GM19455 (cell line): Measurements from ENCODE around the gene IL17A.
A peak's percentile ranks its signal among the peaks of the same experiment; 100 is the strongest.

Source experiments
- ATAC-seq: cut with Tn5 transposase; IDR thresholded peaks from one replicate; pipeline ENCODE4 v1.9.1; 2021; ENCODE audit not compliant: unreplicated experiment

The IL17A gene

DNA sequence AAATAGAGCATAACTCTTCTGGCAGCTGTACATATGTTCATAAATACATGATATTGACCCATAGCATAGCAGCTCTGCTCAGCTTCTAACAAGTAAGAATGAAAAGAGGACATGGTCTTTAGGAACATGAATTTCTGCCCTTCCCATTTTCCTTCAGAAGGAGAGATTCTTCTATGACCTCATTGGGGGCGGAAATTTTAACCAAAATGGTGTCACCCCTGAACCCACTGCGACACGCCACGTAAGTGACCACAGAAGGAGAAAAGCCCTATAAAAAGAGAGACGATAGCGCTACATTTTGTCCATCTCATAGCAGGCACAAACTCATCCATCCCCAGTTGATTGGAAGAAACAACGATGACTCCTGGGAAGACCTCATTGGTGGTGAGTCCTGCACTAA is at the start of gene IL17A:
Gene IL17A, plus strand, starts transcription at position 301 of the 400 bp plus-strand sequence. Its CDS starts 57 bp downstream, at position 358.
- peak; percentile 16 for ATAC-seq

DNA sequence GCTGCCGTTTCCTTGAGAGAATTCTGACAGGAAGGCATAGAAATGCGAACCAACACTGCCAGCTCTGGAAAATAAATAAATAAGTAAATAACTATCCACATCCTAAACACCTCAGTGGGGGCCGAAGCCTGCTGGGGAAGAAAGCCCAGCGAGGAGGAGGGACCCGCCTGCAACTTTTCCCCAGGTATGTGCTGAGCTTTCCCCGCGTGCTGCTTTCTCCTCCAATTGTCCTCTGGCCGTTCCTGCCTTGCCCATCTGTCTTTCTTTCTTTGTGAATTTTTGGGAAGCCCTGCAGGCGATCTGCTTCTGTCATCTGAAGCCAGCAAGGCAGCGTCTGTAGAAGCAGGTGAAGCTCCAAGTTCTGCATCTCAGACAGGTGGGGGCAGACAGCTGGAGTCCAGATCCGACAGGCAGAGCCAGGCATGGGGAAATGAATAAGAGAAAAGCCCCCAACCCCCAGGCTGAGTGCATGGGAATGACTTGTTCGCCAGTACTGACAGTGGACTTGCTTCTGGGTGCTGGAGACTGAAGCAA is 49.2 kb upstream of the IL17A start:
- no peak for ATAC-seq

DNA sequence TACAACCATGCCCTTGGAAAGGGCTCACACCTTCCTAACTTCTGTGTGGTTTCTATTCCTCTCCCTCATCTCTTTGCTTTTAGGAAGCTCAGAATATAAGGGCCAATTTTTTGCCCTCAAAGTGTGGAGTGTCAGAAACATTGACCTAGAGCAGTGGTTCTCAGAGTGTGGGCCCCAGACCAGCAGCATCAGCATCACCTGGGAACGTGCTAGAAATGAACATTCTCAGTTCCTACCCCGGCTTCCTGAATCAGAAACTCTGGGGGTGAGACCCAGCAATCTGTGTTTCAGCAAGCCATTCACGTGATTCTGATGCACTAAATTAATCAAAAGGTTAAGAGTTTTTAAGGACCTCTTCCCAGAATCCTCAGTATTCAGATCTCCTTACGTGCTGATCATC is 47.9 kb upstream of the IL17A start:
- ATAC-seq: no peak

DNA sequence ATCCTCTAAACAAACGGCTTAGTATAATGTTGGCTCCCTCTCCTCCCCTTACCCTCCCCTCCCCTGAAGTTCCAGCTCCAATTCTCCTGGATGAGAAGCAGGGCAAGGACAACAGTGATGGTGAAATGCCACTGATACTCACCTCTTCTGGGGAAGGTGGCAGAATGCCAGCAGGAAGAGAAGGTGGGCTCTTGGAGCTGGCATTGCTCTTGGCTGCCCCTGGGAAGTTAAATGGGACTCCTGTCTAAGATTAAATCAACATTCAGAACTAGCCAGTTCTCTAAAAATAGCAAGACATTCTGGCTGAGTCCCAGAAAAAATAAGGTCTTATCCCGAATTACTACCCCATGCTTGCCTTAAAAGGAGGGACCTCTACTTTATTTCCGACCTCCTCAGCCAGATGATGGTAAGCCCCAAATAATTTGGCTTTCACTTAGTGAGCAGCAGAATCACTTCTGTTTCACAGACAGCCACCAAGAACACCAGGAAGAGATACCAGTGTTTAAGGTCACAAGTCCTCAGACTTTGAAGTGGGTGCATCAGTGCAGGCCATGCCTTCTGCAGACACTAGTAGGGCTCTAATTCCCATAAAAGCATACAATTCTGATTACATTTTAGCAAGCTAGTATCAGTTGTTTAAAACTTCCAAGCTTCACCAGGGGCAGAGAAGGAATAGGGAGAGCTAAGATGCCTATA is 46.0 kb upstream of the IL17A start:
- no peak for ATAC-seq

DNA sequence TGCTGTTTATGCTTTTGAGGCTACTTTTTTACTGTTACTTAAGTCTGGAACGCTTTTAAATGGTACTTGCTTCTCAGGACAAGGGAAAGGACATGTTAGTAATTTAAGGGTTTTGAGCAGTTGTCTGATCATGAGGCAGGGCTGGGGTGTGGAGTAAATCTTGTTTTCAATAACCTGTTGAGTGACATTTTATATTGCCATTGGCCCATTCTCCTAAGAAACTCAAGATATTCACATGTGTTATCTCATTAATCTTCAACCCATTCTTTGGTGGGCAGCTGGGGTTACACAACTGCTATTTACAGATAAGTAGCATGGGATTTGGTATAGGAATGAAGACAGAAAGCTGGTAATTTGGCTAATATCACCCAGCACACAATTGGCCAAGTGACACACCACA is 44.6 kb upstream of the IL17A start:
- no peak for ATAC-seq

DNA sequence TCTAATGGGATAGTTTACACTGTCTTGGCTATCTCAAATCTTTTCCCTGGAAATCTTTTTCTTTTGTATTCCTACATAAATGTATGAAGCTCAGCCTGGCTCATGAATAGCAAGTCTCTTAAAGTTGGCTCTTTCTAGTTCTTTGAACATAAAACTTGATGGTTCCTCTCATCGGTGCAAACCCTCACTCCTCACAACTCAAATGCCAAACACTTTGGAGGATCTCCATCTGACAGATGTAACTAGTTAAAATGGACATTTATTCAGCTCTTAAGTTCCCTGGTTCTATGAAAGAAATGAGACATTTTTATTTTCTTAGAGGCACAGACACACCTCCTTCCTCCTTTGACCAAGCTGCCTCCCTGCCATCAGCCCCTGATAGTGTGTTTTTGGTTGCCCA is 43.6 kb upstream of the IL17A start:
- ATAC-seq: no peak

DNA sequence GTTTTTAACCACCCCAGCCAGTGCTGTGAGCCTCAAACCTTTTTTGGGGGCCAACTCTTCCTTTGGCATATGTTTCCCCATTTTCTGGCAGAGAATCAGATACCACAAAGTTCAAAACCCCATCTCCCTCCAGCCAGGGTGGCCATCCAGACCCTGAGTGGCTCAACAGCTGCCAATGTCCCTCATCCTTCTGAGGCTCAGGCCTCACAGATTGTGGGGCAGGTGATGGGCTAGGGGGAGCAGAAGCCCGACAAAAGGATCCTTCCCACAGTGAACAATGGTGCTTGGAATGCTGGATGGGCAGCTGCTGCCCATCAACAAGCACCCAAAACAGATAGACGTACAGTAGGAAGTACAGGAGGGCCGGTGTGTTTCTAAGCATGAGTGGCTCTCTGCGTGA is 42.6 kb upstream of the IL17A start:
- no peak for ATAC-seq

DNA sequence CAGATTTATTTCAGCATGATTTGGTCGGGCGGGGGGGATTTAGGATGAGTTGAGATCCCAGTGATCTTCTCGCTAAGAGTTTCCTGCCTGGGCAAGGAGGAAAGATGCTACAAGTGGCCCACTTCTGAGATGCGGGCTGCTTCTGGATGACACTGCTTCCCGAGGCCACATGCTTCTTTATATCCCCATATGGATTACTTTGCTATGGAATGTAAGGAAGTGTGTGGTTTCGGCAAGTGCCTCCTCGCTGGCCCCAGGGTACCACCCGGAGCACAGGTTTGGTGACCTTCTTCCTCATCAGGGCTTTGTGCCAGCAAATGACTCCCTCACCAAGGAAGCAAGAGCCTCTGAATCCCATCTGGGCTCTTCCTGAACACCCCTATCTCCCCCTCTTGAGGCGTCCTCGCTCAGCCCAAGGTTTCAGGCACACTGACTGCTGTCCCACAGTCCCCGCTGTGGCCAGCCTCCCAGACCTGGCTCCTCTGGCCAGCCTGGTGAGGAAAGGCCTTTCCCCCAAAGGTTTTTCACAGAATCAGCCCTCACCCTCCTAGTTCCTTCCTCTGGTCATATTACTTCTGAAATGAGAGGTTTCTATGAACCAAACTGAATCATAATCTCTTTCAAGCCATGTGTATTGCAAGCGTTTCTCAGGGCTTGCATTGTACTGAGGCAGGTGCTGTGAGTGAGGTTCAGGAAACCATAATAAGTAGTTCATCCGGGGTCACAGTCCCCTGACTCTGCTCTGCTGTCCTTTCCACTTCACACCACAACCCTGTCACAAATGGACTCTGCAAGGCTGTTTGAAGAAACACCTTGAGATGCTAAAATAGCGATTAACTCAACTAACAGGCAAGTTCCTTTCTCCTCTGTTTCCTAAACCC is 41.7 kb upstream of the IL17A start:
- ATAC-seq: peak; percentile 67

DNA sequence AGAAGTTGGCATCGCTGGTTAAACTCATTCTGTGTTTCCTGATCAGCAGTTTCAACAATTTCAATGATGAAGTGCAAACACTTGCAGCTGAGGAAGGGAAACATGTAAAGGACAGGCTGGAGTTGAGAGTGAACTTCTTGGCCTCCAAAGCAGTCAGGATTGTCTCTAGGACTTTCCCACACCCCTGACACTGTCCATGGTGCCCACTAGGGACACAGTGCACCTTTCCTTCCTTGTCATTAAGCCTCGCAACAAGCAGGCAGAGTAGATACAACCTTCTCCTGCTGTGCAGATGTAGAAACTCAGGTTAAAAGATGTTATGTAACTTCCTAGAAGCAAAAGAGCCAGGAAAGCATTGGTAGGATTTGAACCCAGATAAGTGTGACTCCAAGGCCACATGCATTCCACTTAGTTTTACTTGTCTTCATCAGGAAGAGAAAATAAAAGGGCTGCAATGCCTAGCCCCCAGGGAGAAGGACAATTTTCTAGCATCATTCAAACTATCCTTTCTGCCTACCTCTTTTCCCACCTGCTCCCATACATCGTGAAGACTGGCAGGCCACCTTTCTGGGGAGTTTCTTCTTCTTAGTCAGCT is 39.2 kb upstream of the IL17A start:
- ATAC-seq: no peak

DNA sequence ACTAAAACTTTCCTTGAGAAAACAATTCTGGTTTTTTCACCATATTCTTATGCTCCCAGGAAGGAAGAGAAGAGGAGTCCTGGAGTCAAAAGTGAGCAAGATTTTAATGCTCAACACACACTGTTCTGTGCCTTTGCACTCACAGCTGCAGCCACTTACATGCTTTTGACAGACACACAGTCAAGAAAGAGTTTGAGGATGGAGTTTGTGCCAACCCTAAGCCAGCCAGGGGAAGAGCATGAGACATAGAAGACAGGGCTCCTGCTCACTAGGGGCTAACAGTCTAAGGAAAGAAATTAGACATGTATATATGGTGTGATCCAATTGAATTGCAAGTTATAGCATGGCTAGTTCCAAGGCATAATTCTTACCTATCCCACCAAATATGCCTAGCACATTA is 37.1 kb upstream of the IL17A start:
- no peak for ATAC-seq

DNA sequence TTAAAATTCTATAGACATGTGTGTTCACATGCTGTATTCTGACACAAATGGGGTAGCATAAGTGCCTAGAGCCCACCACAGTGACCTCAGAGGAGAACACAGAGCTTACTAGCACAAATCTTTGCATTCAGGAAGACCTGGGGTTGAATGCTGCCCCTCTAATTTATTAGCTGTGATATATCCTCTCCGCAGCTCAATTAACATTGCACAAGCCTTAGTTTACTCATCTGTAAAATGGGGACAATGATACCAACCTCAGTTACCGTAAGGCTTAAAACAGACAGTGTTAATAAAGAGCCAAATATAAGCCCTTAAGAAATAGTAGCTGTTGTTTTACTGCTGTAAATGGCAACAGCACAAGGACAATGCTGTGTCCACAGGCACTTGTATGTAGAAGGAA is 36.2 kb upstream of the IL17A start:
- ATAC-seq: no peak

DNA sequence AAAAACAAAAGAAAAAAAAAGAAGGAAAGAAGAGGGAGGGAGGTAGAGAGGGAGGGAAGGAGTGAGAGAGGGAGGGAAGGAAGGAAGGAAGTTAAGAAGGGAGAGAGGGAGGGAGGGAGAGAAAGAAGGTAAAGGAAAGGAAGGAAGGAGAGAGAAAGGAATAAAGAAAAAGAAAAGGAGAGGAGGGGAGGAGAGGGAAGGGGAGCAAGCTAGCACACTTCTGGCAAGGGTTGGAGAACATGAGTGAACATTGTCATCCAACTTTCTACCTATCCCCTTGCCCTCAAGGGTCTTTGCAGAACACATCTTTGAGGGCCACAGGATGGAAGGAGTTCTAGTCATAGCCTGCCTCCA is 34.1 kb upstream of the IL17A start:
- no peak for ATAC-seq

DNA sequence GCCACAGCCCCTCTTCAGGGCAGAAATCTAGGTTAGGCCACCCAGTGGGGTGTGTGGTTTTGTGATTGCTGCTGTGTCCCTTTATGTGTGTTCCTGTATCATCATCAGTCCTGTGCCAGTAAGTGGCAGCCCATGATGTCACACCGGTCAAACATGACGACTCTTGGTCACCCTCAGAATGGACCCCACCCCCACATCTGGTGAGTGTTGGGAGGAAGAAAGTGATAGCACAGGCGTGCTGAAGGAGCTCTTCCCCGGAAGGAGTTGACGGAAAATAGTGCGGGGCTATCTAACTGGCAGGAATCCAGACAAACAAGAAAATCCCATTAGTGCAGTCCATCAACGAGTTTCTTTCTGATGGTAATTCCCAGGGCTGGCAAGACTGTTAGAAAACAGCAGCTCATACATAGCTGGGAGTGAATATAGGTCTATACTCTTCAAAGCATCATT is 33.4 kb upstream of the IL17A start:
- no peak for ATAC-seq

DNA sequence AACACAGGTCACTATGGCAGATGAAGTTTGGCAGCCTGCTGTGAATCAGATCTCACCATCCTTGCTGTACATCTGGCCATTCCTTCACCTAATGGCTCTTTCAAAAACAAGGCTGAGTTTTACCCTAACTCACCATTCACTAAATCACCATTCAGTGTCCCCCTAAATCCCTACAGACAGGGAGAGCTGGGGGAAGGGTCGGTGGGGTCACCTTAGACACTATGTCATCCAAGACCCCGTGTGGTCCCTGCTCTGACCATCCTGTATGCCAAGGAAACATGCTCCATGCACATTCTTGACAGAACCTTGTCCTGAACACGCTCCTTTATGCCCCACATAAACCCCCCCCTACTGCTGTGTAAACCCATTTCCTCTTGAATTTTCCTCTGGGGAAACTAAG is 31.8 kb upstream of the IL17A start:
- no peak for ATAC-seq

DNA sequence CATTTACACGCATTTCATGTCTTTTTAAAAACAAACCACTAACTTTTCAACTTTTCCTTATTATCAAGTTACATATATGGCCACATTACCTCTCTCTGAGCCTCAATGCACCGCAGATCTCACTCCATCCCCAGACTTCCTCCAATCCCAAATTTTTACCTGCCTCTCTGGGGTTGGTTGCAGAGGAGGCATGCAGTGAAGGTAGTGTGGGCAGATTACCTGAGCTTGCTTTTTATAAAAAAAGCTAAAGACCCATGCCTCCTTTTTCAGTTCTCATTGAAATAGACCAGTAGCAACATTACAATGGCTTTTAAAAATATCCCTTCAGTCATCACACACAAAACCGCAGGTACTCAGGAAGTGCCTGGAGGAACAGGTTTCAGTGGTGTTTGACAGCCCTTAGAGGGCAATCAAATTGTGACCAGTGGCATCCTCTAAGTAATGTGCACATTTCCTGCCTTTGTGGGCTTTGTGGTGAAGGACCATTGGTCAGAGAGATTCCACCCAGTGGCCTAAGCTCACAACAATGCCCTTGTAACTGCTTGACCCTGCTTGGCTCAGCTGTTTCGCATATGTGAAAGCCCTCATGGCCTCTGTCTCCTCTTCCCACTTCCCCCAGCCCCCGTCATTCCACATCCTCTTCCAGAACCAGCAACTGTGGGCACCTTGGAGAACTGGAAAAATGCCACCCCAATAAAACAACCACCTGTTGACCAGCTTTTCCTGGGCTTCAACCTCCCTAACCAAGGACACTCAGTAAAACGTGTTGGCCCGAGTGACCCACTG is 30.2 kb upstream of the IL17A start:
- ATAC-seq: peak; percentile 90

DNA sequence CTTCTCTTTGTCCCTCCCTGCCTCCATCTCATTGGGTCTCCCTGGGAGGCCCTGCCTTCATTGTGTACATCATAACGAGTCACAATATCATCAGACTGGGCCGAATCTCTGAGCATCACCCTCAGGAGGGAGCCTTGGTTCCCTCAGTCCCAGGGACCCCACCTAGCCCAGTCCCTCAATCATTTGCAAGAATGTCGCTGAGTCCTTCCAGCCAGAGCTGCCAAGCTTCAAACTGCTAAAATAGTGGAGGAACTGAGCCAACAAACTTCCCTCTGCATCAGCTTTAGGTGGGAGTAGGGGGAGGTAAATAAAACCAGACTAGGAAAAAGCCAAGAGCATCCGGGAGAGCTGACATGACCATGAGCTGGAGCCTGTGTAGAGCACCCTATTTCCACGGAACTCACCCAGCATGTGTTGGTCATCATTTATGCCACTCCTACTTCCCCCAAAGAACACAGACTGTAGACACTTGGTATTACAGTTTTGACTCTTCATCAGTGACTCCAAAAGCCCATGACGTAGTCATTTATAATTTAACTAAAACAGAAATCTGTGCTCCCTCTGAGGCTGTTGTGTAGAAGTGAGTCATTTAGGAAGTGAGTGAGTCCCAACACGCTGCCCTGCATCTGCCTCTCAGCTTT is 28.8 kb upstream of the IL17A start:
- peak; percentile 43 for ATAC-seq

DNA sequence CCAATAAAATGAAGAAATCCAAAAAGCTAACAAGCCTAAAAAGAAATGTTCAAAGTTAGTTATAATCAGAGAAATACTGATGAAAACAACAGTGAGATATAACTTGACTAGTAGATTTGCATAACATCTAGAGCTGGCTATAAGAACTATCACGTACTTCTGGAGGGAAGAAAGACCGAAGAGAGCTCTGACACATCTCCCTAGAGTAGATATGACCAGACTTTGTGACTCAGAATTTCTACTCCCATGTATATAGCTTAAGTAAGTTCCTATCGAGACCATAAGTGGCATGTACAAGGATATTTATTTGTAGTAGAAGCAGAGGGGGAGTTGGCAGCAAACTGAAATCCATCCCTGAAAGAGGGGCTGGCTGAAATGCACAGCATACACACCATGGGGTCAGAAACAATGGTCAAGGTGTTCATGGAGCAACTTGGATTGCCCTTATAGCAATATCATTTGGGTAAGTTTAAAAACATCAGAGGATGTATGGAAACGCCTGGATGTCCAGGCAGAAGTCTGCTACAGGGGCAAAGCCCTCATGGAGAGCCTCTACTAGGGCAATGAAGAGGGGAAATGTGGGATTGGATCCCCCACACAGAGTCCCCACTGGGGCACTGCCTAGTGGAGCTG is 25.6 kb upstream of the IL17A start:
- ATAC-seq: no peak

DNA sequence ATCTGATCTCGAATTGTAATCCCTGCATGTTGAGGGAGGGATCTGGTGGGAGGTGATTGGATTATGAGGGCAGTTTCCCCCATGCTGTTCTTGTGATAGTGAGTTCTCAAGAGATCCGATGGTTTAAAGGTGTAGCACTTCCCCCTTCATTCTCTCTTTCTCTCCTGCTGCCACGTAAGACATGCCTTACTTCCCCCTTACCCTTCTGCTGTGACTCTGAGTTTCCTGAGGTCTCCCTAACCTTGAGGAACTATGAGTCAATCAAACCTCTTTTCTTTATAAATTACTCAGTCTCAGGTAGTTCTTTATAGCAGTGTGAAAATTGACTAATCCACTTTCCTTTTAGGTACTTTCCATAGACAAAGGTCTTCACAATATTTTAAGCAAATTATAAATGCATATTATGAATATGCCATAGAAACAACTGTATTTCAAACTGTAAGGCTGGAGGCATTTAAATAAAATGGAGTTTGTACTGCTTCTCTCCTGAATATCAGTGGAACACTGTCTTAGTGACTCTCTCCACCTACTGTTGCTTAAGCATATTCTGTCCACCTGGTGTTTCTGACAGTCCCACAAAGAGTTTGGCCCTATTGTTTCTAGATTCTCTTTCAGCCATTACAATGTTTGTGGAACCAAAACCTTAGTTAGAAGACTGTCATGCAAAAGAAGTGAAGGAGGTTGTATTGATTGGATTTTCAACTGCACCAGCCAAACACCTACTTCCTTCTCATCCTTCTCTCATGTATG is 24.3 kb upstream of the IL17A start:
- peak; percentile 40 for ATAC-seq
